Measurements from ENCODE around the gene ADAD2. TPM values are rescaled to one million over a fixed set of nuclear protein-coding genes. Genes with fewer than 3 reads are reported as not detected.

The ADAD2 gene
- total RNA-seq, 1 donor from 2014 or later = not detected

- intact Hi-C loops (cut with DNase I) = no loop called here
- TF ChIP-seq CTCF (IDR thresholded peaks at IDR 0.05) = no peak
- TF ChIP-seq POLR2A (IDR thresholded peaks at IDR 0.05) = no peak
- TF ChIP-seq POLR2AphosphoS5 (IDR thresholded peaks at IDR 0.05; ENCODE audit: insufficient read depth in 1 of 2, low read depth in 1 of 2) = no peak
- no peaks in the 10 kb centered on the region for H3K27me3 ChIP-seq
- no peaks in the 10 kb centered on the region for H3K4me1 ChIP-seq
- no peaks in the 10 kb centered on the region for H3K36me3 ChIP-seq
- no peak within 1 kb of the TSS for H3K27ac ChIP-seq
- H3K4me3 ChIP-seq = no peak within 1 kb of the TSS
- DNase-seq (ENCODE audit: extremely low spot score in 2 of 2) = no peak
- no peaks in the 10 kb centered on the region for H3K9me3 ChIP-seq
These were observed 49.0 kb downstream of the ADAD2 start, which contains the start of gene KCNG4 for GRCh38 chr16:84239909-84240308. Gene KCNG4, minus strand, starts transcription at chr16:84240012. Its CDS starts 2,527 bp downstream, at chr16:84237485.

- H3K4me3 ChIP-seq = no peak overlapping the region
- TF ChIP-seq POLR2AphosphoS5 (IDR thresholded peaks at IDR 0.05; ENCODE audit: insufficient read depth in 1 of 2, low read depth in 1 of 2) (no peak), POLR2A (IDR thresholded peaks at IDR 0.05) (no peak), CTCF (IDR thresholded peaks at IDR 0.05) (no peak)
- DNase-seq (ENCODE audit: extremely low spot score in 2 of 2) = no peak
- no peak overlapping the region for H3K27ac ChIP-seq
- H3K4me1 ChIP-seq = no peaks in the 10 kb centered on the region
- no peaks in the 10 kb centered on the region for H3K27me3 ChIP-seq
- intact Hi-C loops (cut with DNase I) = no loop called here
- H3K36me3 ChIP-seq = no peaks in the 10 kb centered on the region
- H3K9me3 ChIP-seq = no peaks in the 10 kb centered on the region
These were observed 49.5 kb downstream of the ADAD2 start for GRCh38 chr16:84240455-84240854.

GRCh38 chr16:84241778-84242177 is 50.8 kb downstream of the ADAD2 start:
- Histone ChIP-seq H3K36me3 (no peaks in the 10 kb centered on the region), H3K4me1 (no peaks in the 10 kb centered on the region), H3K27ac (no peak overlapping the region), H3K4me3 (no peak overlapping the region), H3K9me3 (no peaks in the 10 kb centered on the region), H3K27me3 (no peaks in the 10 kb centered on the region)
- TF ChIP-seq POLR2AphosphoS5 (IDR thresholded peaks at IDR 0.05; ENCODE audit: insufficient read depth in 1 of 2, low read depth in 1 of 2) (no peak), CTCF (IDR thresholded peaks at IDR 0.05) (no peak), POLR2A (IDR thresholded peaks at IDR 0.05) (no peak)
- DNase-seq (ENCODE audit: extremely low spot score in 2 of 2) = no peak
- intact Hi-C loops (cut with DNase I) = no loop called here

- H3K4me3 ChIP-seq = no peak overlapping the region
- no peaks in the 10 kb centered on the region for H3K9me3 ChIP-seq
- no peak for DNase-seq (ENCODE audit: extremely low spot score in 2 of 2)
- H3K36me3 ChIP-seq = no peaks in the 10 kb centered on the region
- no peak overlapping the region for H3K27ac ChIP-seq
- no peaks in the 10 kb centered on the region for H3K27me3 ChIP-seq
- TF ChIP-seq CTCF (IDR thresholded peaks at IDR 0.05) = no peak
- no peak for TF ChIP-seq POLR2AphosphoS5 (IDR thresholded peaks at IDR 0.05; ENCODE audit: insufficient read depth in 1 of 2, low read depth in 1 of 2)
- no peak for TF ChIP-seq POLR2A (IDR thresholded peaks at IDR 0.05)
- H3K4me1 ChIP-seq = no peaks in the 10 kb centered on the region
- intact Hi-C loops (cut with DNase I) = no loop called here
These were observed 51.9 kb downstream of the ADAD2 start for GRCh38 chr16:84242839-84243238.

- DNase-seq (ENCODE audit: extremely low spot score in 2 of 2) = no peak
- H3K4me1 ChIP-seq = no peaks in the 10 kb centered on the region
- H3K27ac ChIP-seq = no peak overlapping the region
- intact Hi-C loops (cut with DNase I) = no loop called here
- no peaks in the 10 kb centered on the region for H3K36me3 ChIP-seq
- TF ChIP-seq POLR2AphosphoS5 (IDR thresholded peaks at IDR 0.05; ENCODE audit: insufficient read depth in 1 of 2, low read depth in 1 of 2) (no peak), POLR2A (IDR thresholded peaks at IDR 0.05) (no peak), CTCF (IDR thresholded peaks at IDR 0.05) (no peak)
- no peaks in the 10 kb centered on the region for H3K27me3 ChIP-seq
- H3K9me3 ChIP-seq = no peaks in the 10 kb centered on the region
- H3K4me3 ChIP-seq = no peak overlapping the region
These were observed 52.8 kb downstream of the ADAD2 start for GRCh38 chr16:84243732-84244131.

All from vagina (tissue), 2 donors.